ACC112 (cell line): ENCODE measurements around the gene MCM7.
"Not testable (repeated sequence)": the region's sequence is repeated elsewhere in the genome, so short reads cannot be mapped to it uniquely, and the experiment has no call there.

ENCODE experiments used
- H2AFZ ChIP-seq: fragments of 200-600 bp; sonication (generic); one replicate; pipeline ENCODE4 v1.6.0; 2017; ENCODE audit warnings: antibody characterized with exemption, low read length; ENCODE audit not compliant: unreplicated experiment
- H3K27ac ChIP-seq: fragments of 200-600 bp; sonication (generic); 2 replicates; pipeline ENCODE4 v1.5.1; 2014; ENCODE audit warnings: low read depth, mild to moderate bottlenecking, antibody characterized with exemption, low read length, moderate library complexity
- H3K27me3 ChIP-seq: fragments of 200-600 bp; sonication (generic); 2 replicates; pipeline ENCODE4 v1.6.1; 2014; ENCODE audit warnings: mild to moderate bottlenecking, antibody characterized with exemption, low read length, moderate library complexity, mixed read lengths; ENCODE audit not compliant: insufficient read depth
- H3K36me3 ChIP-seq: fragments of 200-600 bp; sonication (generic); 2 replicates; pipeline ENCODE4 v1.6.1; 2016; ENCODE audit warnings: mild to moderate bottlenecking, antibody characterized with exemption, low read length, moderate library complexity, mixed read lengths; ENCODE audit not compliant: insufficient read depth
- H3K4me1 ChIP-seq: fragments of 200-600 bp; sonication (generic); one replicate; pipeline ENCODE4 v1.6.1; 2016; ENCODE audit warnings: low read length, mixed read lengths; ENCODE audit not compliant: insufficient read depth, unreplicated experiment, control insufficient read depth
- H3K4me3 ChIP-seq: fragments of 200-600 bp; sonication (generic); 2 replicates; pipeline ENCODE4 v1.5.1; 2014; ENCODE audit warnings: mild to moderate bottlenecking, low read depth, low read length
- H3K79me2 ChIP-seq: fragments of 200-600 bp; sonication (generic); one replicate; pipeline ENCODE4 v1.6.0; 2016; ENCODE audit warnings: low read length; ENCODE audit not compliant: control insufficient read depth, unreplicated experiment, insufficient read depth

The MCM7 gene

GRCh38 chr7:100130608-100131453, 29.6 kb upstream of the MCM7 start:
- Histone ChIP-seq H3K36me3 (no peaks in the 10 kb centered on the region), H3K27ac (no peak overlapping the region), H3K4me3 (peak overlapping the region; percentile 39; the same call in 1 of the 2 replicates), H3K4me1 (peaks cover 6% of the 10 kb centered on the region), H2AFZ (no peak overlapping the region), H3K27me3 (no peaks in the 10 kb centered on the region), H3K79me2 (peaks cover 5% of the 10 kb centered on the region)

- not testable (repeated sequence) for H3K36me3 ChIP-seq, H3K27ac ChIP-seq, H3K27me3 ChIP-seq, H3K79me2 ChIP-seq, H3K4me3 ChIP-seq, H2AFZ ChIP-seq
- peaks cover 12% of the 10 kb centered on the region for H3K4me1 ChIP-seq
These were observed 29.0 kb upstream of the MCM7 start for GRCh38 chr7:100130220-100130607.

- no peak overlapping the region; the same call in 1 of the 2 replicates for H3K4me3 ChIP-seq
- H2AFZ ChIP-seq = no peak overlapping the region
- H3K36me3 ChIP-seq = no peaks in the 10 kb centered on the region
- no peak overlapping the region for H3K27ac ChIP-seq
- H3K27me3 ChIP-seq = no peaks in the 10 kb centered on the region
- H3K4me1 ChIP-seq = peaks cover 12% of the 10 kb centered on the region
- peaks cover 5% of the 10 kb centered on the region for H3K79me2 ChIP-seq
These were observed 27.4 kb upstream of the MCM7 start for GRCh38 chr7:100128637-100128963.

GRCh38 chr7:100127866-100128636, 26.9 kb upstream of the MCM7 start:
- H3K4me1 ChIP-seq = peaks cover 12% of the 10 kb centered on the region
- H3K36me3 ChIP-seq = no peaks in the 10 kb centered on the region
- H3K4me3 ChIP-seq = peak overlapping the region; percentile 85
- peak overlapping the region; percentile 83 for H2AFZ ChIP-seq
- no peak overlapping the region for H3K27ac ChIP-seq
- H3K27me3 ChIP-seq = no peaks in the 10 kb centered on the region
- H3K79me2 ChIP-seq = peaks cover 5% of the 10 kb centered on the region

GRCh38 chr7:100126931-100127865, 26.0 kb upstream of the MCM7 start, which contains the start of gene MBLAC1:
TSS of gene MBLAC1 (plus strand) at chr7:100126967. CDS start at chr7:100127396, 429 bp downstream.
- Histone ChIP-seq H3K27ac (peak within 1 kb of the TSS; percentile 92), H3K4me1 (peaks cover 12% of the 10 kb centered on the region), H3K4me3 (peak within 1 kb of the TSS; percentile 85), H2AFZ (peak within 1 kb of the TSS; percentile 83), H3K79me2 (peaks cover 5% of the 10 kb centered on the region), H3K36me3 (no peaks in the 10 kb centered on the region), H3K27me3 (no peaks in the 10 kb centered on the region)

- Histone ChIP-seq H3K4me1 (peaks cover 12% of the 10 kb centered on the region), H3K79me2 (peaks cover 5% of the 10 kb centered on the region), H2AFZ (peak overlapping the region; percentile 64), H3K27ac (peak overlapping the region; percentile 92), H3K36me3 (no peaks in the 10 kb centered on the region), H3K4me3 (peak overlapping the region; percentile 85), H3K27me3 (no peaks in the 10 kb centered on the region)
These were observed 25.2 kb upstream of the MCM7 start for GRCh38 chr7:100126239-100126930.

GRCh38 chr7:100124301-100125230, 23.4 kb upstream of the MCM7 start:
- Histone ChIP-seq H3K4me1 (peaks cover 16% of the 10 kb centered on the region), H3K36me3 (no peaks in the 10 kb centered on the region), H3K79me2 (peaks cover 8% of the 10 kb centered on the region), H3K27ac (no peak overlapping the region), H3K4me3 (no peak overlapping the region), H3K27me3 (no peaks in the 10 kb centered on the region), H2AFZ (no peak overlapping the region)

- H3K27ac ChIP-seq = no peak overlapping the region
- no peak overlapping the region for H3K4me3 ChIP-seq
- peaks cover 12% of the 10 kb centered on the region for H3K4me1 ChIP-seq
- H2AFZ ChIP-seq = no peak overlapping the region
- peaks cover 16% of the 10 kb centered on the region for H3K79me2 ChIP-seq
- no peaks in the 10 kb centered on the region for H3K36me3 ChIP-seq
- no peaks in the 10 kb centered on the region for H3K27me3 ChIP-seq
These were observed 21.4 kb upstream of the MCM7 start for GRCh38 chr7:100122568-100122967.

- H3K36me3 ChIP-seq = no peaks in the 10 kb centered on the region
- no peak overlapping the region for H3K4me3 ChIP-seq
- no peaks in the 10 kb centered on the region for H3K27me3 ChIP-seq
- H3K27ac ChIP-seq = no peak overlapping the region
- H3K4me1 ChIP-seq = peaks cover 12% of the 10 kb centered on the region
- H2AFZ ChIP-seq = no peak overlapping the region
- peaks cover 16% of the 10 kb centered on the region for H3K79me2 ChIP-seq
These were observed 20.9 kb upstream of the MCM7 start for GRCh38 chr7:100122067-100122466.
